ENCODE data around the gene MLLT10.
A peak's percentile ranks its signal among the peaks of the same experiment; 100 is the strongest.

MLLT10 gene

GRCh38 chr10:21533467-21534279 lies at the start of gene MLLT10:
TSS of gene MLLT10 (plus strand) at chr10:21534232. CDS start at chr10:21534645, 413 bp downstream.
- DNase-seq = peak; percentile 90

GRCh38 chr10:21487416-21488180 lies 46.4 kb upstream of the MLLT10 start:
- no peak for DNase-seq

- no peak for DNase-seq
These were observed 45.6 kb upstream of the MLLT10 start for GRCh38 chr10:21488246-21488956.

GRCh38 chr10:21488957-21489446 lies 45.0 kb upstream of the MLLT10 start:
- DNase-seq = no peak

GRCh38 chr10:21490028-21490710 lies 43.9 kb upstream of the MLLT10 start:
- no peak for DNase-seq

- DNase-seq = no peak
These were observed 43.3 kb upstream of the MLLT10 start for GRCh38 chr10:21490711-21491105.

GRCh38 chr10:21492421-21492820 lies 41.6 kb upstream of the MLLT10 start:
- DNase-seq = no peak

GRCh38 chr10:21493784-21494183 lies 40.2 kb upstream of the MLLT10 start:
- DNase-seq = no peak

GRCh38 chr10:21494191-21495001 lies 39.6 kb upstream of the MLLT10 start:
- DNase-seq = no peak

- no peak for DNase-seq
These were observed 38.9 kb upstream of the MLLT10 start for GRCh38 chr10:21495002-21495751.

GRCh38 chr10:21495752-21496342 lies 38.2 kb upstream of the MLLT10 start:
- DNase-seq = peak; percentile 60

- peak; percentile 30 for DNase-seq
These were observed 37.5 kb upstream of the MLLT10 start for GRCh38 chr10:21496343-21497176.

- DNase-seq = peak; percentile 8
These were observed 36.7 kb upstream of the MLLT10 start for GRCh38 chr10:21497177-21497807.

GRCh38 chr10:21498377-21498776 lies 35.7 kb upstream of the MLLT10 start:
- no peak for DNase-seq

- no peak for DNase-seq
These were observed 35.0 kb upstream of the MLLT10 start for GRCh38 chr10:21498986-21499385.

- DNase-seq = no peak
These were observed 34.1 kb upstream of the MLLT10 start for GRCh38 chr10:21499701-21500577.

- DNase-seq = no peak
These were observed 33.5 kb upstream of the MLLT10 start for GRCh38 chr10:21500578-21500910.

- DNase-seq = no peak
These were observed 32.9 kb upstream of the MLLT10 start for GRCh38 chr10:21501091-21501490.
